GM18868 (cell line): Measurements from ENCODE around the gene DPYSL5.

ENCODE experiments used
- ATAC-seq: cut with Tn5 transposase; IDR thresholded peaks from one replicate; pipeline ENCODE4 v1.9.1; 2021; ENCODE audit warnings: mild to moderate bottlenecking, moderate library complexity; ENCODE audit not compliant: unreplicated experiment

The DPYSL5 gene

GRCh38 chr2:26986576-26986975 is 138.6 kb downstream of the DPYSL5 start:
- no peak for ATAC-seq

DNA sequence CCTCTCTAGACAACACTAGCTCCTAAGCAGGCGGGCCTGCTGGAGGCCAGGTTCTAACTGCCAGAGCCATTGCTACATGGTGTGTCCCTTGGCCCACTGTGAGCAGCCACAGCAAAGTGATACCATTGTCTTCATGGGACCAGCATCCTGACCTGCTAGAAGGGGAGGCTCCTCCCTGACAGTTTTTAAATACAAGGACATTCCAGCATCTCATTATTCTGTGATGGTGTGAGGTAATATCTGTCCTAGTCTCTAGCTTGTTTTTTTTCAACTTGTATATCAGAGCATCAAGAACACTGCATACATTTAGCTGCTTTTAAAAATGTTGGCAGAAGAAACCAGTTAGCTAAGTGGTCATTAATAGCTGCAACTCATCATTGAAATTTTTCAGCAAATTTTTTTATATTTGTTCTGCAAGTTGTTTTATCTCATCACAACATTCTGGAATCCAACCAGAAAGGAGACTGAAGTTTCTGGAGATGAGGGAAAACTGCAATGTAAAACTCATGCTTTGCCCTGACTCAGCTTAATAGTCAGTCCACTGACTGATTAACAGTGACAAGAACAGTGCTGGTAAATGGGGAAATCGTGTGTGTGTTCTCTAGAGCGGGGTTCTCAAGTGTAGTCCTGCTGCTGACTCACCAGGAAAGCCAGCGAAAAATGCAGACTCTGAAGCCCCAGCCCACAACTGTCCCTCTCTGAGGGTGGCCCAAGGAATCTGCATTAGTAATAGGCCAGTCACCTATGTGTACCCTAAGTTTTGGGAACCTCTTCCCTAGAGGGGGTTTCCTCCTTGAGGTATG is 140.3 kb downstream of the DPYSL5 start:
- no peak for ATAC-seq

DNA sequence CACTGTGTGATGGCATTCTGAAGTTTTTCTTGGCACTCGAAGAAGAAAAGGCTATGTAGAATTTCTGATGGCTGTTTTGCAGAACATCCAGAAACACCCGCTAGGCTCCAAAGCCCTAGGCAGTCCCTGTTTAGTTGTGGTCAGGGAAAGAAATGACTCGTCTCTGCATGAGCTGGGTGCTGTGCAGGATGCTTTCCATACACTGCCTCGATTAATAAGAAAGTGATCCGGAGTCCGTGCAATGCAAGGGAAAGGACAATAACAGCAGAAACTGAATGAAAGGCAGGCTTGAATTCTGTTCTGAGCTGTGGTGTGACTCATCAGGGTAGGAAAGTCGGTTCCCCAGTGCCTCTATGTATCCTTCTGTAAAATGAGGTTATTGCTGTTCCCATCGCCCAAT is 141.2 kb downstream of the DPYSL5 start:
- ATAC-seq = no peak

GRCh38 chr2:26991717-26992116 is 143.8 kb downstream of the DPYSL5 start:
- ATAC-seq = no peak

- no peak for ATAC-seq
Measured at GRCh38 chr2:26993768-26994167, 145.8 kb downstream of the DPYSL5 start.

- no peak for ATAC-seq
Measured at GRCh38 chr2:26994983-26995382, 147.1 kb downstream of the DPYSL5 start.

- no peak for ATAC-seq
Measured at GRCh38 chr2:26997394-26997793, 149.5 kb downstream of the DPYSL5 start.

- ATAC-seq = no peak
Measured at GRCh38 chr2:26998323-26998722, 150.4 kb downstream of the DPYSL5 start.
